Measurements from ENCODE around the gene ETV2. TPM values are rescaled to one million over a fixed set of nuclear protein-coding genes. Genes with fewer than 3 reads are reported as not detected.

ETV2 gene
- total RNA-seq, 4 donors from 2014 or later: 1.1 to 1.2 TPM; not detected in 2

- TF ChIP-seq CTCF (IDR thresholded peaks at IDR 0.05; ENCODE audit: low read depth): no peak
These were observed 31.6 kb upstream of the ETV2 start for GRCh38 chr19:35609851-35610353.

GRCh38 chr19:35612224-35612558 lies 29.4 kb upstream of the ETV2 start:
- TF ChIP-seq CTCF (IDR thresholded peaks at IDR 0.05; ENCODE audit: low read depth): no peak

- no peak for TF ChIP-seq CTCF (IDR thresholded peaks at IDR 0.05; ENCODE audit: low read depth)
These were observed 28.8 kb upstream of the ETV2 start, which contains the start of gene HAUS5 for GRCh38 chr19:35612559-35613321. Gene HAUS5, plus strand, starts transcription at chr19:35612735. Its CDS starts 60 bp downstream, at chr19:35612795.

- TF ChIP-seq CTCF (IDR thresholded peaks at IDR 0.05; ENCODE audit: low read depth): no peak
These were observed 28.0 kb upstream of the ETV2 start for GRCh38 chr19:35613574-35613973.

- TF ChIP-seq CTCF (IDR thresholded peaks at IDR 0.05; ENCODE audit: low read depth): no peak
These were observed 26.5 kb upstream of the ETV2 start for GRCh38 chr19:35615036-35615435.

- TF ChIP-seq CTCF (IDR thresholded peaks at IDR 0.05; ENCODE audit: low read depth): no peak
These were observed 22.7 kb upstream of the ETV2 start for GRCh38 chr19:35618857-35619256.

GRCh38 chr19:35619290-35619923 lies 22.1 kb upstream of the ETV2 start:
- no peak for TF ChIP-seq CTCF (IDR thresholded peaks at IDR 0.05; ENCODE audit: low read depth)
